CD14-positive monocyte (primary cell): ENCODE measurements around the gene C20orf144. TPM values are rescaled to one million over a fixed set of nuclear protein-coding genes. Genes with fewer than 3 reads are reported as not detected.

Experiments used
- DNase-seq, 3 donors: peaks; one replicate each; pipeline ENCODE4 v3.0.0-alpha.2; 2011 to 2022
- H2AFZ ChIP-seq: 2 replicates; pipeline ENCODE4 v1.6.0; 2012; ENCODE audit warnings: mild to moderate bottlenecking, low read depth, low read length, inconsistent platforms; ENCODE audit not compliant: insufficient read depth, poor library complexity, severe bottlenecking
- H3K27ac ChIP-seq, 2 donors: 1 replicate in 1 of 2; 2 replicates in 1 of 2; pipeline ENCODE4 v1.5.1; 2012 to 2013; ENCODE audit warnings: low read length in 2 of 2, control low read depth in 1 of 2, inconsistent platforms in 1 of 2, low read depth in 1 of 2, mild to moderate bottlenecking in 1 of 2
- H3K27me3 ChIP-seq, 2 donors: one replicate each; pipeline versions ENCODE4 v1.6.0 to v1.6.1; 2011 to 2013; ENCODE audit warnings: low read length in 2 of 2; ENCODE audit not compliant: control insufficient read depth in 2 of 2, insufficient read depth in 2 of 2
- H3K36me3 ChIP-seq, 2 donors: replicated peaks in 1 of 2; 1 replicate in 1 of 2; 2 replicates in 1 of 2; pipeline versions ENCODE4 v1.5.1 to v1.6.1; 2012 to 2013; ENCODE audit warnings: low read length in 2 of 2, control low read depth in 1 of 2, inconsistent platforms in 1 of 2, mild to moderate bottlenecking in 1 of 2; ENCODE audit not compliant: insufficient read depth in 2 of 2, control insufficient read depth in 1 of 2
- H3K4me1 ChIP-seq, 2 donors: 1 replicate in 1 of 2; 2 replicates in 1 of 2; pipeline versions ENCODE4 v1.5.1 to v1.6.1; 2012 to 2013; ENCODE audit warnings: low read length in 2 of 2, control low read depth in 1 of 2, inconsistent platforms in 1 of 2, mild to moderate bottlenecking in 1 of 2, moderate library complexity in 1 of 2; ENCODE audit not compliant: insufficient read depth in 2 of 2, control insufficient read depth in 1 of 2
- H3K4me2 ChIP-seq: replicated peaks from 2 replicates; pipeline ENCODE3; 2012; ENCODE audit warnings: low read length, moderate library complexity, mild to moderate bottlenecking; ENCODE audit not compliant: poor library complexity, severe bottlenecking; ENCODE audit errors: extremely low read depth
- H3K4me3 ChIP-seq, 3 experiments: fragments of 200-600 bp in 1 of 3; sonication (generic) in 1 of 3; replicated peaks in 1 of 3; 1 replicate in 2 of 3; 2 replicates in 1 of 3; pipeline ENCODE4 v1.5.1; 2011 to 2013; ENCODE audit warnings: low read length in 3 of 3, mild to moderate bottlenecking in 3 of 3, control low read depth in 2 of 3, low read depth in 2 of 3, inconsistent platforms in 1 of 3, moderate library complexity in 1 of 3
- H3K79me2 ChIP-seq: 2 replicates; pipeline ENCODE4 v1.6.0; 2012; ENCODE audit warnings: mild to moderate bottlenecking, control low read depth, inconsistent platforms, low read length, moderate library complexity; ENCODE audit not compliant: insufficient read depth
- H3K9ac ChIP-seq: 2 replicates; pipeline ENCODE4 v1.6.0; 2017; ENCODE audit warnings: low read length, mild to moderate bottlenecking; ENCODE audit not compliant: insufficient read depth, poor library complexity, severe bottlenecking
- H3K9me3 ChIP-seq, 2 donors: replicated peaks in 1 of 2; 1 replicate in 1 of 2; 2 replicates in 1 of 2; pipeline versions ENCODE4 v1.5.1 to v1.6.1; 2012 to 2013; ENCODE audit warnings: low read length in 2 of 2, control low read depth in 1 of 2; ENCODE audit not compliant: control insufficient read depth in 1 of 2, insufficient read depth in 1 of 2
- H4K20me1 ChIP-seq: 2 replicates; pipeline ENCODE4 v1.6.0; 2012; ENCODE audit warnings: mild to moderate bottlenecking, low read length, control low read depth, moderate library complexity; ENCODE audit not compliant: insufficient read depth
- H3K27ac Mint-ChIP-seq, 7 donors: one replicate each; pipeline ENCODE4 v1.8.0; 2020; ENCODE audit warnings: mild to moderate bottlenecking in 7 of 7, mixed read lengths in 7 of 7, moderate library complexity in 6 of 7, inconsistent platforms in 2 of 7
- H3K27me3 Mint-ChIP-seq, 3 donors: one replicate each; pipeline ENCODE4 v1.8.0; 2021 to 2022; ENCODE audit warnings: low read depth in 3 of 3, mild to moderate bottlenecking in 3 of 3, mixed read lengths in 3 of 3, moderate library complexity in 3 of 3, inconsistent platforms in 1 of 3
- H3K36me3 Mint-ChIP-seq, 2 donors: one replicate each; pipeline ENCODE4 v1.8.0; 2020; ENCODE audit warnings: mixed read lengths in 2 of 2, inconsistent platforms in 1 of 2, mild to moderate bottlenecking in 1 of 2
- H3K4me1 Mint-ChIP-seq: one replicate; pipeline ENCODE4 v1.8.0; 2020; ENCODE audit warnings: mild to moderate bottlenecking, mixed read lengths
- H3K4me3 Mint-ChIP-seq, 2 donors: one replicate each; pipeline ENCODE4 v1.8.0; 2020; ENCODE audit warnings: mild to moderate bottlenecking in 2 of 2, mixed read lengths in 2 of 2, moderate library complexity in 1 of 2
- H3K9me3 Mint-ChIP-seq, 7 donors: one replicate each; pipeline ENCODE4 v1.8.0; 2020 to 2022; ENCODE audit warnings: mixed read lengths in 7 of 7, mild to moderate bottlenecking in 6 of 7, moderate library complexity in 6 of 7, inconsistent platforms in 2 of 7
- CTCF ChIP-seq: fragments of 200-600 bp; IDR thresholded peaks from one replicate; pipeline ENCODE4 v1.8.0; 2022; ENCODE audit warnings: antibody characterized with exemption, mild to moderate bottlenecking
- WGBS: methylation state at CpG from one replicate; pipeline ENCODE4 v1.1.5; 2013; ENCODE audit warnings: missing lambda C conversion rate; ENCODE audit not compliant: insufficient coverage; 5-methylcytosine and 5-hydroxymethylcytosine counted together
- intact Hi-C, 2 donors: fragments of 100-400 bp; cut with micrococcal nuclease; formaldehyde crosslinking; loops; one replicate each; pipeline versions ENCODE4 v1.15.0 to v1.15.1; 2023
- polyA plus RNA-seq, 3 donors: library from polyadenylated mRNA; depleted of rRNA in 1 of 3; unstranded in 2 of 3; stranded (reverse) in 1 of 3; fragments of 300-500 nt in 2 of 3; fragments of >200 nt in 1 of 3; fragmentation: Illumina TruSeq in 2 of 3; gene quantifications; 1 replicate in 2 of 3; 2 replicates in 1 of 3; pipeline ENCODE4 v1.2.3, GENCODE V29; 2012 to 2021

Gene C20orf144
- polyA plus RNA-seq, 3 donors, result 0.13 TPM; not detected in 2

- Histone ChIP-seq H3K9me3 (no peaks in the 10 kb centered on the region), H3K36me3 (no peaks in the 10 kb centered on the region), H3K9ac (no peak overlapping the region), H3K79me2 (peaks cover 42% of the 10 kb centered on the region), H3K27ac (no peak overlapping the region), H4K20me1 (no peaks in the 10 kb centered on the region), H3K27me3 (no peaks in the 10 kb centered on the region), H3K4me1 (peaks cover 5 to 14% of the 10 kb centered on the region in 2 donors), H3K4me2 (no peak overlapping the region), H2AFZ (no peak overlapping the region), H3K4me3 (no peak overlapping the region)
- Mint-ChIP-seq H3K4me3 (no peak overlapping the region), H3K27ac (peak overlapping the region in 1 of 7 donors; percentile 8), H3K4me1 (peaks cover 13% of the 10 kb centered on the region), H3K9me3 (no peaks in the 10 kb centered on the region), H3K27me3 (peaks cover 0 to 4% (median 2%) of the 10 kb centered on the region in 3 donors), H3K36me3 (peaks cover 6 to 23% of the 10 kb centered on the region in 2 donors)
- WGBS, result 92% methylated on average over 17 of the region's 20 CpGs
- no peak for TF ChIP-seq CTCF
- DNase-seq, result no peak
- intact Hi-C loops, result loop anchor here in 1 of 2 donors (10.0 kb wide), 1 partner anchor 55 kb away; the partner anchor contains the start of gene ZNF341
These were observed 17.8 kb downstream of the C20orf144 start for GRCh38 chr20:33679758-33680485.

GRCh38 chr20:33680686-33681085, 18.6 kb downstream of the C20orf144 start:
- no peak overlapping the region for H2AFZ ChIP-seq
- no peaks in the 10 kb centered on the region for H3K27me3 ChIP-seq
- H3K4me3 Mint-ChIP-seq, result no peak overlapping the region
- H3K36me3 ChIP-seq, result no peaks in the 10 kb centered on the region
- H3K4me1 ChIP-seq, result peaks cover 12 to 17% of the 10 kb centered on the region in 2 donors
- TF ChIP-seq CTCF, result no peak
- intact Hi-C loops, result loop anchor here in 1 of 2 donors (10.0 kb wide), 1 partner anchor 54 kb away; the partner anchor contains the start of gene ZNF341
- H3K27ac Mint-ChIP-seq, result peak overlapping the region in 1 of 7 donors; percentile 50
- H3K4me1 Mint-ChIP-seq, result peaks cover 17% of the 10 kb centered on the region
- no peak overlapping the region for H3K4me2 ChIP-seq
- DNase-seq, result no peak
- peaks cover 0 to 2% (median 0%) of the 10 kb centered on the region in 3 donors for H3K27me3 Mint-ChIP-seq
- WGBS, result no CpG with 5 or more reads among the region's 2 CpGs
- no peak overlapping the region for H3K9ac ChIP-seq
- H3K9me3 Mint-ChIP-seq, result no peaks in the 10 kb centered on the region
- H3K4me3 ChIP-seq, result no peak overlapping the region
- H3K27ac ChIP-seq, result no peak overlapping the region
- peaks cover 6 to 23% of the 10 kb centered on the region in 2 donors for H3K36me3 Mint-ChIP-seq
- H4K20me1 ChIP-seq, result no peaks in the 10 kb centered on the region
- peaks cover 50% of the 10 kb centered on the region for H3K79me2 ChIP-seq
- no peaks in the 10 kb centered on the region for H3K9me3 ChIP-seq
